Retinal pigment epithelial cell (primary cell): Measurements from ENCODE around the gene TRAFD1.

Experiments
- DNase-seq: peaks from one replicate; pipeline ENCODE4 v3.0.0-alpha.2; 2010; ENCODE audit warnings: low read depth
- H3K4me3 ChIP-seq: 2 replicates; pipeline ENCODE4 v1.5.1; 2011; ENCODE audit warnings: mild to moderate bottlenecking, low read length, control low read depth, moderate library complexity
- CTCF ChIP-seq: conservative IDR thresholded peaks from 2 replicates; pipeline ENCODE4 v1.5.1; 2011; ENCODE audit warnings: low read depth, low read length, control low read depth, inconsistent platforms

Gene TRAFD1

GRCh38 chr12:112170971-112171596 is 45.7 kb downstream of the TRAFD1 start:
- no peak overlapping the region for H3K4me3 ChIP-seq
- no peak for TF ChIP-seq CTCF
- no peak for DNase-seq

GRCh38 chr12:112172556-112173324 is 47.4 kb downstream of the TRAFD1 start:
- DNase-seq, result no peak
- no peak overlapping the region for H3K4me3 ChIP-seq
- TF ChIP-seq CTCF, result no peak

- no peak for TF ChIP-seq CTCF
- DNase-seq, result no peak
Observed at GRCh38 chr12:112175361-112176155, 50.2 kb downstream of the TRAFD1 start.

GRCh38 chr12:112176321-112177010 is 51.1 kb downstream of the TRAFD1 start:
- no peak for DNase-seq
- no peak for TF ChIP-seq CTCF
- no peak overlapping the region for H3K4me3 ChIP-seq

More at GRCh38 chr12:112175361-112176155, 50.2 kb downstream of the TRAFD1 start:
- H3K4me3 ChIP-seq, result no peak overlapping the region

GRCh38 chr12:112178796-112179195 is 53.4 kb downstream of the TRAFD1 start:
- DNase-seq, result no peak
- H3K4me3 ChIP-seq, result no peak overlapping the region
- no peak for TF ChIP-seq CTCF

GRCh38 chr12:112179341-112179740 is 54.0 kb downstream of the TRAFD1 start:
- DNase-seq, result no peak
- no peak for TF ChIP-seq CTCF
- H3K4me3 ChIP-seq, result no peak overlapping the region
